Keratinocyte (primary cell): ENCODE results near the gene NDUFC2. TPM values are rescaled to one million over a fixed set of nuclear protein-coding genes. Genes with fewer than 3 reads are reported as not detected.

Experiments
- DNase-seq: peaks from one replicate; pipeline ENCODE4 v3.0.0-alpha.2; 2011; ENCODE audit warnings: low read depth, missing footprints, low spot score
- FAIRE-seq: peaks from 2 replicates; lab custom pipeline; 2011; peaks lifted over from hg19 to GRCh38; lab: Jason Lieb, UNC
- H2AFZ ChIP-seq: 2 replicates; pipeline ENCODE4 v1.6.0; 2012; ENCODE audit warnings: low read length, control low read depth, inconsistent platforms; ENCODE audit not compliant: control insufficient read depth
- H3K27ac ChIP-seq: 2 replicates; pipeline ENCODE4 v1.5.1; 2011; ENCODE audit warnings: low read length; ENCODE audit not compliant: control insufficient read depth, insufficient read depth
- H3K27me3 ChIP-seq: 3 replicates; pipeline ENCODE4 v1.6.0; 2011; ENCODE audit warnings: low read length; ENCODE audit not compliant: control insufficient read depth, insufficient read depth; ENCODE audit errors: extremely low read depth
- H3K36me3 ChIP-seq, 2 experiments: 2 replicates in 1 of 2; 3 replicates in 1 of 2; pipeline ENCODE4 v1.5.1; 2011; ENCODE audit warnings: low read length in 2 of 2, mild to moderate bottlenecking in 1 of 2; ENCODE audit not compliant: control insufficient read depth in 2 of 2, insufficient read depth in 2 of 2; ENCODE audit errors: extremely low read depth in 1 of 2
- H3K4me1 ChIP-seq: 3 replicates; pipeline ENCODE4 v1.5.1; 2011; ENCODE audit warnings: low read length; ENCODE audit not compliant: control insufficient read depth, insufficient read depth; ENCODE audit errors: extremely low read depth
- H3K4me2 ChIP-seq: 3 replicates; pipeline ENCODE4 v1.6.0; 2011; ENCODE audit warnings: low read depth, low read length; ENCODE audit not compliant: control insufficient read depth, insufficient read depth; ENCODE audit errors: extremely low read depth
- H3K4me3 ChIP-seq, 3 experiments: fragments of 200-600 bp in 1 of 3; sonication (generic) in 1 of 3; 2 replicates in 2 of 3; 3 replicates in 1 of 3; pipeline ENCODE4 v1.5.1; 2011 to 2016; ENCODE audit warnings: low read length in 3 of 3, mild to moderate bottlenecking in 3 of 3, control low read depth in 2 of 3, inconsistent platforms in 1 of 3, low read depth in 1 of 3, mixed read lengths in 1 of 3, mixed run types in 1 of 3, moderate library complexity in 1 of 3; ENCODE audit not compliant: control insufficient read depth in 2 of 3, insufficient read depth in 2 of 3; ENCODE audit errors: extremely low read depth in 1 of 3
- H3K79me2 ChIP-seq: 2 replicates; pipeline ENCODE4 v1.6.0; 2012; ENCODE audit warnings: low read length; ENCODE audit not compliant: control insufficient read depth, insufficient read depth
- H3K9ac ChIP-seq: 3 replicates; pipeline ENCODE4 v1.6.0; 2011; ENCODE audit warnings: low read length; ENCODE audit not compliant: control insufficient read depth, insufficient read depth; ENCODE audit errors: extremely low read depth
- H3K9me1 ChIP-seq: 3 replicates; pipeline ENCODE4 v1.6.0; 2011; ENCODE audit warnings: low read length; ENCODE audit not compliant: control insufficient read depth, insufficient read depth; ENCODE audit errors: extremely low read depth
- H3K9me3 ChIP-seq: 2 replicates; pipeline ENCODE4 v1.5.1; 2012; ENCODE audit warnings: low read depth, low read length; ENCODE audit not compliant: control insufficient read depth
- H4K20me1 ChIP-seq: 3 replicates; pipeline ENCODE4 v1.6.0; 2011; ENCODE audit warnings: low read length; ENCODE audit not compliant: control insufficient read depth, insufficient read depth; ENCODE audit errors: extremely low read depth
- CTCF ChIP-seq, 3 experiments: IDR thresholded peaks in 1 of 3; conservative IDR thresholded peaks in 1 of 3; optimal IDR thresholded peaks in 1 of 3; 2 replicates in 2 of 3; 3 replicates in 1 of 3; pipeline versions ENCODE3 to v1.5.1; 2011; ENCODE audit warnings: low read length in 3 of 3, mild to moderate bottlenecking in 3 of 3, moderate library complexity in 2 of 3, control low read depth in 1 of 3, inconsistent platforms in 1 of 3; ENCODE audit not compliant: insufficient read depth in 2 of 3; ENCODE audit errors: extremely low read depth in 1 of 3
- EZH2 ChIP-seq: IDR thresholded peaks from one replicate; pipeline ENCODE4 v1.6.1; 2012; ENCODE audit warnings: inconsistent platforms, mild to moderate bottlenecking, low read length, moderate library complexity
- dilution Hi-C: fragments of 300-500 bp; cut with MboI; formaldehyde crosslinking; loops from one replicate; pipeline ENCODE4 v1.7.0; 2020; ENCODE audit warnings: low sequenced_read_pairs; ENCODE audit not compliant: extremely low pct_ligation_motif_present
- polyA plus RNA-seq, 5 experiments: library from polyadenylated mRNA; depleted of rRNA in 3 of 5; stranded (reverse) in 3 of 5; stranded (forward) in 1 of 5; unstranded in 1 of 5; fragments of >200 nt; gene quantifications; 1 replicate in 1 of 5; 2 replicates in 3 of 5; 3 replicates in 1 of 5; pipeline versions ENCODE4 v1.2.1 to v1.2.3, GENCODE V29; 2011 to 2012; ENCODE audit warnings: missing spikeins in 2 of 5, low read depth in 1 of 5, low replicate concordance in 1 of 5

The NDUFC2 gene
- polyA plus RNA-seq, 1 donor (not counting 4 experiments of a cell fraction or from before 2014, with no cell fraction given) = 150 TPM

GRCh38 chr11:78057462-78058055 lies 22.1 kb downstream of the NDUFC2 start:
- Histone ChIP-seq H3K4me3 (no peak overlapping the region), H3K27ac (no peak overlapping the region), H4K20me1 (no peaks in the 10 kb centered on the region), H3K9me3 (no peaks in the 10 kb centered on the region), H3K4me1 (no peaks in the 10 kb centered on the region), H3K9me1 (no peaks in the 10 kb centered on the region), H3K79me2 (no peaks in the 10 kb centered on the region), H3K27me3 (no peaks in the 10 kb centered on the region), H3K36me3 (no peaks in the 10 kb centered on the region), H2AFZ (no peak overlapping the region), H3K4me2 (no peak overlapping the region), H3K9ac (no peak overlapping the region)
- dilution Hi-C loops = no loop called here
- DNase-seq (no peak), FAIRE-seq (no peak)
- TF ChIP-seq EZH2 (no peak), CTCF (optimal IDR thresholded peaks at IDR 0.05 in 1 of 3, IDR thresholded peaks at IDR 0.05 in 1 of 3, conservative IDR thresholded peaks at IDR 0.05 in 1 of 3; ENCODE audit: extremely low read depth in 1 of 3, insufficient read depth in 2 of 3, low read length in 3 of 3) (no peak)

- no peaks in the 10 kb centered on the region for H4K20me1 ChIP-seq
- H3K9ac ChIP-seq = no peak overlapping the region
- H3K4me2 ChIP-seq = no peak overlapping the region
- no peak overlapping the region for H2AFZ ChIP-seq
- no peaks in the 10 kb centered on the region for H3K9me1 ChIP-seq
- DNase-seq = no peak
- FAIRE-seq = no peak
- no peak overlapping the region for H3K27ac ChIP-seq
- no peak overlapping the region for H3K4me3 ChIP-seq
- H3K79me2 ChIP-seq = no peaks in the 10 kb centered on the region
- H3K36me3 ChIP-seq = no peaks in the 10 kb centered on the region
- H3K27me3 ChIP-seq = no peaks in the 10 kb centered on the region
- H3K9me3 ChIP-seq = no peaks in the 10 kb centered on the region
- peaks cover 3% of the 10 kb centered on the region for H3K4me1 ChIP-seq
- no peak for TF ChIP-seq CTCF (optimal IDR thresholded peaks at IDR 0.05 in 1 of 3, IDR thresholded peaks at IDR 0.05 in 1 of 3, conservative IDR thresholded peaks at IDR 0.05 in 1 of 3; ENCODE audit: extremely low read depth in 1 of 3, insufficient read depth in 2 of 3, low read length in 3 of 3)
- TF ChIP-seq EZH2 = no peak
- dilution Hi-C loops = no loop called here
Observed at GRCh38 chr11:78056093-78056492, 23.6 kb downstream of the NDUFC2 start.
